ELR (cell line): ENCODE results near the gene YJEFN3.

Experiments
- DNase-seq: peaks from one replicate; pipeline ENCODE4 v3.0.0-alpha.2; 2015; ENCODE audit warnings: low read depth

The YJEFN3 gene, protein sequence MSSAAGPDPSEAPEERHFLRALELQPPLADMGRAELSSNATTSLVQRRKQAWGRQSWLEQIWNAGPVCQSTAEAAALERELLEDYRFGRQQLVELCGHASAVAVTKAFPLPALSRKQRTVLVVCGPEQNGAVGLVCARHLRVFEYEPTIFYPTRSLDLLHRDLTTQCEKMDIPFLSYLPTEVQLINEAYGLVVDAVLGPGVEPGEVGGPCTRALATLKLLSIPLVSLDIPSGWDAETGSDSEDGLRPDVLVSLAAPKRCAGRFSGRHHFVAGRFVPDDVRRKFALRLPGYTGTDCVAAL

DNA sequence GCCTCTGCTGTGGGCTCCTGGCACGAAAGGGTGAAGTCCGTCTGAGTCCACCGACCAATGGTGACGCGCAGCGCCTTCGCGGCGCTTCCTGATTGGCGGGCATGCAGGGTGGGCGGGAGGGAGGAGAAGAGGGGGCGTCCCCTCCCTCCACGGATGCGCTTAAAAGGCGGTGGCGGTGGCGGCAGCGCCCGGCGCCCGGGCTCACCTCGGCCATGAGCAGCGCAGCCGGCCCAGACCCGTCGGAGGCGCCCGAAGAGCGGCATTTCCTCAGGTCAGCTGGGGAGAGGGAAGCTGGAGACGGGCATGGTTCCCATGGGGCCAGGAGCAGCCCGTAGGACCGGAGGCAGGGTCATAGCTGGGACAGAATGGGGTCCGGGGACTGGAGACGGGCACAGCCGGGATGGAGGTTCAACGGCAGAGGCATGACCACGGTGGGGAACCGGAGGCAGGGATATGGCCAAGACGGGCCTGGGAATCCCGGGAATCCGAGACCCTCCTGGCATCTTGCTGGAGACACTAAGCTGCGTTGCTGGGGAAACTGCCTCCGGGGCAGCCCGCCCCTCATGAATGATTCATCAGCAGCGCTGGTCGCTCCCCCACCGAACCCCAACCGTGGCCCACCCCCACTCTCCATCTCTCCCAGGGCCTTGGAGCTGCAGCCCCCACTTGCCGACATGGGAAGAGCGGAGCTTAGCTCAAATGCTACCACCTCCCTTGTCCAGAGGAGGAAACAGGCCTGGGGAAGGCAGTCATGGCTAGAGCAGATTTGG, at the start of gene YJEFN3:
Gene YJEFN3, plus strand, starts transcription at position 191 of the 770 bp plus-strand sequence. Its CDS starts 22 bp downstream, at position 213.
- DNase-seq = no peak

DNA sequence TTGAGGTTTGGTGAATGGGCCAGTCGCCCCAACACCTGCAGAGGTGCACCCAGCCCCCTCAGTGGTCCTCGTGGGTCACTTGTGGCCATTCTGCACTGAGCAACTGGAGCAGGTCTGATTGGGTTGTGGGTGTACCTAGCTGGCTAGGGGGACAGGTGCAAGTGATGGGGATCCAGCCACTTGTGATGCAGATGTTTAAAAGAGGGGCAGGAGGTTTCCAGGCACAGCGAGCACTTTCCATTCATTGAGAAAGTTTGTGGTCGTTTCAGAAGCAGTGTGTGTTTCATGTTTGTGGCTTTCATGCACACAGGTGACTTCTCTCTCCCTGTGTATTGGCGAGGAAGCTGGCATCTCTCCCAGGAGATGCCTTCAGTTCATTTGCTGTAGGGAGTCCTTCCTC, 48.0 kb upstream of the YJEFN3 start:
- no peak for DNase-seq

DNA sequence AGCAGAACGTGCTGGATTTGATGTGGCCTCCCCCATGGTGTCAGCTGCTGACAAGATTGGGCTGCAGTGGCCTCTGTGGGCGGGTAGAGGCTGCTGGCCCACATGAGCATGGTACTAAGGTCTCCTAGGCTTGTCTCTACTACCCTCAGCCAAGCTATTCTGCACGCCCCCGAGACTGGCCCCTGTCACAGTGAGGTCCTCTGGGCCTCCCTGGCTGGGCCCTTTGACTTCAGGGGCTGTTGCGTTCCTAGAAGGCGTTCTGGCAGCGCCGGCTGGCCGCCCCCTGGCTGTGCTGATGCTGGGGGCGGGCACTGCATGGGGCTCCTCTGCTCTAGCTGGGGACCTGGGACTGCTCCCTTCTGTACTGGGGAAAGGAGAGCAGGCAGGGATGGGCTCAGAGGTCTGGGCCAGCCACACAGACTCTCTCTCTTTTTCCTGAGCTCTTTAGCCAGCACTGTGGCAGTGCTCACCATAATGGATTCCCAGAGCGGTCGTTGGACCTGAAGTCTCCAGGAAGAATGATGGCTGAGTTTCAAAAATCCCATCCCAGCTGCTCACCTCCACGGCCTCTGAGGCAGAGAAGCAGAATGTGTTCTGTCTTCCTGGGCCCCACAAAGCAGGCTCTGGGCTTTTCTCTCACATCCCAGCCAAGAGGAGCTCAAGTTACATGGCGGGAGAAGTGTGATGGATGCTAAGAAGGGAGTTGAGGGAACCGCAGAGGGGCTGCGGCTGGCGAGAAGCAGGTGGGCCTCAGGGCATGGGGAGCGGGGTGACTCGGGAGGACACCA, 45.7 kb upstream of the YJEFN3 start:
- no peak for DNase-seq

DNA sequence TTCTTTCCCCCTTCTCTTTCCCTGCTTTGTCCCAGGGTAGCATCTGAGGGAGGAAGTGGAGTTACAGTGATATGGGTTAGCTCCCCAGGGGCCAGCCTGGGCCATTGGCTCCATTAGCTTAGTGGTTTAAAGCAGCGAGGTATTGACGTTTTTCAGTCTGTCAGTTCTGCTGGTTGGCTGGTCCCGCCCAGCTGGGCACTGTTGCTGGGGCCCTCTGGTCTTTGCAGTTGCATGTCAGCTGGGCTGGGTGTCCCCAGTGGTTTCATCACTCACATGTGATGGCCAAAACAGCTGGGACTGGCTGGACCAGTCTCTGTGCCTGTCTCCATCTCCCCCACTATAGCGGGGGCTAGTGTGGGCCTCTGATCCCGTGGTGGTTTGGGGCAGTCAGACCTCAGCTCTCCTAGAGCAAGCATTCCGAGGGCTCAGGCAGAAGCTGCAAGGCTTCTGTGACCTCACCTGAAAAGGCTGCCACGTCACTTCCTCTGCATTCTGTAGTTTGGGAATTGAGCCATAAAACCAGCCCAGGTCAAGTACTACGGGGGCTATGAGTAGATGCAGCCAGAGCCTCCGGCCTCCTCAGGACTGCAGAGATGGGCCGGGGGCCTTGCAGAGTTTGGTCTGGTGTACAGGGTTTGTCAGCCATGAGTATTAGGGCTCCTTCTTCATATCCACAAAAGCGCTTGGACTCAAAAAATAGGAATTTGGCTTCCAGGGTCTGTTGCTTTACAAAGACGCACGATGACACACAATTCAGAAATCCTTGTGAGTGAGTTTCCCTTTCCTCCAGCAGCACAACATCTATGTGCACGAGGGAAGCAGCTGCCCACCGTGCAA, 43.3 kb upstream of the YJEFN3 start:
- DNase-seq = peak; percentile 87

DNA sequence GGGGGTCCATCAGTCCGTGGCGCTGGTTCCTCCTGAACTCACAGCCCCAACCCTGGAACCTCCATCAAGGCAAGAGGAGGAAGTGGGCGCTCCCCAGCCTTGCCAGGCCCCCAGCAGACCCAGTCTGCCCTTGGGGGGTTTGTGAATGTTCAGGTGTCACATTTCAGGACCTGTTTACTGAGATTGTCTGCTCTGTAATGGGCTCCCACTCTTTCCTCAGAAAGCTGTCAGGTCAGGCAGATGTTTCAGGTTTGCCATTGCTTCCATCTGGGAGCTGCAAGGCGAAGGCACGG, 42.8 kb upstream of the YJEFN3 start:
- no peak for DNase-seq

DNA sequence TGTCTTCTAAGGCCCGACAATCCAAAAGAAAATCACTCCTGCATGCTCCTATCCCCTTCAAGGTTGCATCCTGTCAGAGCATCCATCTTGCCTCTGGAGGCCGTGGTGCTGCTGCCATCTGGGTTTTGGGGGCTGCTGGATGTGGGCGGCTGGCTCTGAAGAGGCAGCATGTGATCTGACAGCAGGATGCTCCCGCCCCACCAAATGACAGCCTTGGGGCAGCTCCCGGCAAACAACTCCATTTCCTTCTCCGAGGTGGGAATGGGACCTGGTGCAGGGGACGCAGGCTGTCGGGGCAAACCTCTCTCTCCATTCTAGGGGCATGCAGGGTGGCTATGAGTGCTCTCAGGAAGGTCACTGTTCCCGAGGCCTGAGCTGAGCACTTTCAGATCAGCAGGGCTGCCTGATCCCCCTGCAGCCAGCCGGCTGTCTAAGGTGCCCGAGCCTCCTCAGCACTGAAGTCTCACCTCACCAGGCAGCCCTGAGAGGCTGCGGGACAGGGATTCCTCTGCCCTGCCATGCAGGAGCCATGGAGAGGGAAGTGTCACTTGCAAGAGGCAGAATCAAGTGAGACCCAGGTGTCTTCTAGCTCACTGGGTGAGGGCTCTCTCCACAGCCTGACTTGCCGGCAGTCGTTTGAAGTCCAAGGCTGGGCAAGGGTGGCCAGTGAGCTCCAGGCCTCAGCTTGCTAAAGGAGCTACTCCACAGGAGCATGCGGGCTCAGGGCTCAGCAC, 42.2 kb upstream of the YJEFN3 start:
- no peak for DNase-seq

DNA sequence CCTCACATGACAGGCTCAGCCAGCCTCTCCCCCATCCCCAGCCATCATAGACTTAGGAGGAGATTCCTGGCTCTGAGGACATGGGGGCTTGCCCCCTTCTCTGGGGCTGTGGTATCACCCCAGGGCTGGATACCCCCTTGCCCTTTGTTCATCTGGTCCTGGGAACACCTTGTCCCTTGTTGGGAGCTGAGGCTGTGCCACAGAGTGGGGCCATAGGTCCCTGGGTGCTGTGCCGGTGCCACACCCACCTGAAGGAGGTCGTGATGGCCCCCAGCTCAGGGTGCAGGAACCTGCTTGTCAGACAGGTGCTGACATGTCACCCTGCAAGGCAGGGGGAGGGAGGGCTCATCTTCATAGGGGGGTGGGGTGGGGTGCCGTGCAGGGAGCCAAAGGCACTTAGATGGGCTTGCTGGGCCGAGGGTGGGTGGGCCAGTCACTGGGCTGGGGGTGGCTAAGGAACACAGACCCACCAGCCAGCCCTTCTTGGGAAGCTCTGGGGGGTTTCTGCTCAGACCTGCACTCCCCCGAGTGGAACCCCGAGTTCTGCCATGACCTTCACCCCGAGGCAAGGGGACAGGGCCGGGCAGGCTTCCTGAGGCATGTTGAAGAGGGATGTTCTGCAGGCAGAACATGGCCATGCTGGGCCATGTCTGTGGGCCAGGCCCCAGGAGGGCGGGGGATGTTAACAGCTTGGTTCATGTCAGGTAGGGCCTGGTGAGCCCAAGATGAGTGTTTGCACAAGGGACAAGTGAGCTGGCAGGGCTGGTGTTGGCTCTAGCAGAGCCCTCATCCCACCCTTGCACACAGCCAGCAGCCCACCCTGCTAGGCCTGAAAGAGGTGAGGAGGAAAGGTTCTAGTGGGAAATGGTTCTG, 41.4 kb upstream of the YJEFN3 start:
- no peak for DNase-seq

DNA sequence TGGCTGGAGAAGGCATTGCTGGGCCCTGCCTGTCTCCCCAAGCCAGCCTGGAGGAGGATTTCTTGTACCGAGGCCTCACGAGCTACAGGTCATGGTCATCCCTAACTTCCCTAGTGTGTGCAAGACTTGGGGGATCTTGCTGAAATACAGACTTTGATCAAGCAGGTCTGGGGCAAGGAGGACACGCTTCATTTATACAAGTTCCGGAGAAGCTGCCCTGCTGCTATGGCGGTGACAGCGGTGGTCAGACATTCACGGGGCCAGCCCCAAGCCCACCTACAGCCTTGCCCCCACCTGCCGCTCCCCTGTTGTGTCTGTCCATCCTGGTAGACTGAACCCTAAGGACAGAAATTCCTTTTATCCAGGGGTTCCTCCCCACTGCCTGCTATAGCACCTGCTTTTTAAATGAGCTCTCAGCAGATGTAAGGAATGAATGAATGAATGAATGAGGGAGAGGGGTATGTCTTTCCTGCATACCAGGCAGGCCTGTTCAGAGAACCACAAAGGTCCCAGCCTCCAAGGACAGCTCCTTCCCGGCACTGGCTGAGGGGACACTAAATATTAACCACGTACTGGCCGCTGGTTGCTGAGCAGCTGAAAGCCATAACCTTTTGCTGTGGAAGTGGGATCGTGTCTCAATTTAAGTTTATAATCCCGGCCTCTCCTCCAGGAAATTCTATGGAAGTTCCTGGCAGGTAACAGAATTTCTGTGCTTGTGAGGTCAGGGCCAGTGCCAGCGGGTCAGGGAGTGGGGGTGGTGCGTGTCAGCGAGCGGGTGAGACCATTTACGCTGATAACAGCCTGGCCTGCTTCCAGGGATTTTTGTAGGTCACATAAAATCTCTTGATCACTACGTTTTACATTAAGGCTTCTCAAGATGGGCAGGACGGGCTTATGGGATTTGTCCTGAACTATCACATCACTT, 40.5 kb upstream of the YJEFN3 start:
- DNase-seq = peak; percentile 19

DNA sequence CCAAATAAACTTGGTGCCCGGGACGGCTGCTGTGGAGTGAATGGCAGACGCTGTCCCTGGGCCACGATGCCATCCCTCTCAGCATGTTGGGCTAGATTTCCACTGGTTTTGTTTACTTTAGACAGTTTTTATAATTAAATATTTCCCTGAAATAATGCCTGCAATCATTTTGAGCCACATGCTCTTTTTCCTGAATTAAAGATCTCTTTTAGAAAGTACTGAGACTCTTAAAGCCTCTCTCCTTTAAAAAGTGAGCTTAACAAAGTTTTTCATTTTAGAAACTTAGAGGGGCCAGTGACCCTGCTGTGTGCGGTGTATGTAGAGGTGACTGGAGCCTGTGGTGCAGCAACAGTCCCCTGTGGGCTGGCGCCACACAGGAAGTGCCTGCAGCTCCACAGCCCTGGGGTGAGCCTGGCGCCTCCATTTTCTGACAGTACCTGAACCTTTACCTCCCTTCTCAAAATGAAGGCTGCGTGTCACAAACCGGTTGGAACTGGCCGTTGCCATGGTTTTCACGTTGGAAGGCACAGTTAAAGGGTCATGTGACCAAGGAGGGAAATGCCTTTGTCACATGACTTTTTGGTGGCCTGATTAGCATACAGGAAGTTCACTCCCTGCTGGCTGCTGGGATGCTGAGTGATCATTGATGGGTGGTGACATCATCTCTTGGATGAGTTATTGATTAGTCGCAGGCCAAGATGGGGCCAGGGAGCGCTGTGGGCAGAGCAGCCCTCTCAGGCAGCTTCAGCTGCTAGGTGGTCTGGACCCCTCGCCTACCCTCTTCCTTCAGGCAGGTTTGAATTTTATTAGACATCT, 39.6 kb upstream of the YJEFN3 start:
- DNase-seq = peak; percentile 99

DNA sequence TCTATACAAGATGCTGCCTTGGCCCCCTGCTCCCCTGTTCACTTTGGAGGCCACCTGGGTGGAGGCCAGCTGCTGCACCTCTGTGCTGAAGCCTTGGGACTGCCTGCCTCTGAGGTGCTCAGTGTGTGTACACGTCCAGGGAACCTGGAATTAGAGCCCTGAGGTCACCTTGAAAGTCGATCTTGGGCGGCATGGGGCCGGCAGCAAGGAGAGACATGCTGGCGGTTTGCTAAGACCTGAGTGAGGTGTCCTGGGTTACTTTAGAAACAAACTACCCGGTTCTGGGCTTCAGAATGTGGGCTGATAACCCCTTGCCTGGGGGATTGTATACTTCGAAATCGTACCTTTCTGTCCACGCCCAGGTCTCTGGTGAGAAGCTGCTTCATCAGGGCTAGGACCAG, 38.9 kb upstream of the YJEFN3 start:
- DNase-seq = no peak

DNA sequence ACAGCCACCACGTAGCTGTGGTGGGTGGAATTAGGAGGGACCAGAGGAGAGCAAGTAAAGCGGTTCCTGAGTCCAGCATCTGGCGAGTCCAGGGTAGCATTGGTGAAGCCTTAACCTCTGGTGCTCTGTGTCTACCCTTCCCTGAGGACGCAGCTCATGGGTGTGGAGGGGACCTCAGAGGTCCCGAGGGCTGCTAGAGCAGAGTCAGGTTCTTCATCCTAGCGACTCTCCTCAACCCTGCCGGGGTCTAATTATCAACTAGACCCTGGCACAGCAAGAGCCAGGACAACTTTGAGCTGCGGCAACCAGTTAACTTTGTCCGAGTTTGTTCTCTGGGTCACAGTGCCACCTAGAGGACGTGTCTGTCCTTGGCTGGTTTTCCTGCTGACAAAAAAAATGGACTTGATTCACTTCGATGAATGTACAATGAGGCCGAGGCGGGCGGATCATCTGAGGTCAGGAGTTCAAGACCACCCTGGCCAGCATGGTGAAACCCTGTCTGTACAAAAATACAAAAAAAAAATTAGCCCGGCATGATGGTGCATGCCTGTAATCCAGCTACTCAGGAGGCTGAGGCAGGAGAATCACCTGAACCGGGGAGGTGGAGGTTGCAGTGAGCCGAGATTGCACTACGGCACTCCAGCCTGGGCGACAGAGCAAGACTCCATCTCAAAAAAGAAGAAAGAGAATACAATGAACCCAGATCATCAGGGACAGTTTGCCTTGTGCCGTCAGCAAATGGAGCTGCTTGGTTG, 38.3 kb upstream of the YJEFN3 start:
- peak; percentile 87 for DNase-seq

DNA sequence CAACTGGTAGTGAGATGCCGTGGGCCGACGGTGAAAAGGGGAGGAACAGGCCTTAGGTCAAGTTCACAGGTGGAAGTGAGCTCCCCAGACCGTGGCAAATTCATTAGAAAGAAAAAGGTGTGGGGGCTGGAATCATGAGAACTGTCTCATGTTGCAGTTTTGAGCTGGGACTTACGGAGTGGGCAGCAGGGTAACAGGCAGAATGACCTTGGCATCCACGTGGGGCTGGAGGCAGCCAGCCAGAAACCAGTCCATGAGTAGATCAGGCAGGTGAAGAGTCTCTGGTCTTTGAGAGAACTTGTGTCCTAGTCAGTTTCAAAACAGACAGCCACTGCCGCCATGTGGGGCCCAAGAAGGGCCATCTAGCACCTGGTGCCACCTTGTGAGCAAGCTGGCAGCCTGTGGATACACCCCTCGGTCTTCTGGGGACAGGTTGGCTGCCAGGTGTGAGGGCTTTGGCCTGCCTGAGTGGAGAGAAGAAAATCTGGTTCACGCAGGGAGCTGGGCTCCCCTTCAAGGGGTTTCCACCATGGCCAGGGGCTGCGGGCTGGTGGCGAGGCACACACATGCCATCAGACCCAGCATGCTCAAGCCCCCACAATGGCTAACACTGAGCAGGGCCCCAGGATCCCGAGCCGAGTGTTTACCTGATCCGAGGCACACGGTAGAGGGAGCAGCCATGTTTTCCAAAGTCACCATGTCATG, 37.2 kb upstream of the YJEFN3 start:
- DNase-seq = no peak

DNA sequence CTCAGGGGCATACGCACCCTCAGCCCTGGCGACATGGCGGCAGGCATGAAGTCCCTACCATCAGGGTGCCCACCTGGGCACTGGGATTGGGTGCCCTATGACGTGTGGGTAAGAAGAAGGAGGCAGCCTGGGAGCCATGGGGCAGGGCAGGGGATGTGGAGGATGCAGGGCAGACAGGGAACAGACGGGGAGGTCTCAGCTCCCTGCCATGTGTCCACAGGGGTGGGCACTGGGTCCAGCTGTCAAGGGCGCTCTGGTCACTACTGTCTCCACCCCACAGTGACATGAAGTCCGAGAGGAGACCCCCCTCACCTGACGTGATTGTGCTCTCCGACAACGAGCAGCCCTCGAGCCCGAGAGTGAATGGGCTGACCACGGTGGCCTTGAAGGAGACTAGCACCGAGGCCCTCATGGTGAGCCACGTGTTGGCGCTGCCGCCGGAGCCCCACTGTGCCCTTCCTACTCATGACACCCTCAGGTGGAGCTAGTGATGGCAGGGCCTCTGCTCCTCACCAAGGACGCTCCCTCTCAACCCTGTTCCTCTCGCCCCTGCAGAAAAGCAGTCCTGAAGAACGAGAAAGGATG, 36.6 kb upstream of the YJEFN3 start:
- no peak for DNase-seq

DNA sequence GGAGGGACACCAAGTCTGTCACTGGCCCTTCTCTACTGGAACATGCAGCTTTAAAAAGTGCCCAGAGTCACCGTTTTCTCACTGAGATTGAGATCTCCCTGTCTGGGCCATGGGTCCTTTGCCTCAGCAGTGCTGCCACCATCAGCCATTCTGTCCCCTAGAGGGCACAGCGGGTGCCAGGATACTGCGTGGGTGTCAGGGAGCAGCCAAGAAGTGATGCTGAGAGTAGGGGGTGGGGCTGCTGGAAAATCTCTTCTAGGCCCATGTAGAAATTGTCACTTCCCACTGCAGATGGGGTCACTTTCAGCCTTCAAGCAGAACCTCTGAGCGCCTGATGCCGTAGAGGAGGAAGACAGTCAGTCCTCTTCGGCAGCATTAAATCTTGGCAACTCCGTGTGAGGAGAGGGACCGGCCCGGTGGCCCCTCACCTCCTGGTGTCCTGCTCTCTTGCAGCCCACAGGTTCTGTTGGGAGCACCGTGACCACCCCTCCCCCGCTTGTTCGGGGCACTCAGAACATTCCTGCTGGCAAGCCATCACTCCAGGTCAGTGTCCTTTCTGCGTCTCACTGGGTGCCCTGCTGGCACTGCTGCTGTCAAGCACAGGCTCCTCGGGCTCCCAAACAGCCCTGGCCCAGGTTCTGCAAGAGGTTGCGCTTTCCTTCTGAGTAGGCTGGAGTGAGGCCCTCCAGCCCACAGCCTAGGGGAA, 34.7 kb upstream of the YJEFN3 start:
- DNase-seq = no peak

DNA sequence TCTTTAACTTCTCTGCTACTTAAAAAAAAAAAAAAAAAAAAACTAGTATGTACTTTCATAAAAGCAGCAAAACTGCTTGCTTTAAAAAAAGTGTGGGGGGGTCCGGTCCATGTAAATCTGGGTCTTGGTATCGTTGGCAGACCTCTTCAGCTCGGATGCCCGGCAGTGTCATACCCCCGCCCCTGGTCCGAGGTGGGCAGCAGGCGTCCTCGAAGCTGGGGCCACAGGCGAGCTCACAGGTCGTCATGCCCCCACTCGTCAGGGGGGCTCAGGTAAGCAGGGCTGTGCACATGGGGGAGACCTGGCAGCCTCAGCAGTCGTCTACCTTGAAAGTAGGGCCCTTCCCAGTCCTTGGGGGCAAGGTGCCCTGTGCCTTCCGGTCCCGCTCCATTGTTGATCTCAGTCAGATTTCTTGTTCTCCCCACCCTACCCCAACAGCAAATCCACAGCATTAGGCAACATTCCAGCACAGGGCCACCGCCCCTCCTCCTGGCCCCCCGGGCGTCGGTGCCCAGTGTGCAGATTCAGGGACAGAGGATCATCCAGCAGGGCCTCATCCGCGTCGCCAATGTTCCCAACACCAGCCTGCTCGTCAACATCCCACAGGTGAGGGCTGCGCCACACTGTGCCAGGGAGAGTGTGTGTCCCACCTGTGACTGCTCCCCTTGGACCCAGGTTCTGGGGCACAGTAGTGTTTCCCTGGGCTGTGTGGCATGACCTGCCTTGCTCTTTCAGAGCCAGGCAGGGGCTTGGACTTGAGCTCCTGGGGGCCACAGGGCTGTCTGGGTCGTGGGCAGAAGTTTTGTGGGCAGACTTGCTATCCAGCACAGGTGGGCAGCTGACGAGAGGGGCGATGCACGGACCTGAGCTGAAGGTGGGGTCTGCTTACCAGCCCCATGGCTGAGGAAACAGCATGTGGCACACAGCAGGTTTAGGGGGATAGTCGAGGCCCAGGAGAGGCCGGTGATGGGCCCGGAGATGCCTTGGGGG, 32.8 kb upstream of the YJEFN3 start:
- DNase-seq = no peak
